GM12878 (cell line): Measurements from ENCODE around the gene CCDC17. TPM values are rescaled to one million over a fixed set of nuclear protein-coding genes. Genes with fewer than 3 reads are reported as not detected.

Source experiments
- ATAC-seq: fragments of 200-7000 bp; cut with Tn5 transposase; 3 replicates; pipeline ENCODE4 v1.9.1; 2020; ENCODE audit warnings: mild to moderate bottlenecking, moderate library complexity
- BruUV-seq: library from RNA; stranded (reverse); fragments of 400-500 nt; replicated peaks from 2 replicates; lab custom pipeline; 2021; lab: Mats Ljungman, UMichigan
- CTCF ChIA-PET: fragments of 300-600 bp; sonication (Branson Sonifier 250); formaldehyde crosslinking; extraction: SDS; loops from one replicate; lab custom pipeline; 2021; ENCODE audit warnings: inconsistent platforms; lab: Yijun Ruan, JAX
- POLR2A ChIA-PET: fragments of 350-600 bp; formaldehyde crosslinking; extraction: SDS; loops from one replicate; lab custom pipeline; 2021; ENCODE audit warnings: inconsistent platforms; lab: Charles Lee
- RAD21 ChIA-PET: fragments of 300-600 bp; sonication (Branson Sonifier 250); formaldehyde crosslinking; loops from one replicate; lab custom pipeline; 2023; ENCODE audit warnings: antibody characterized with exemption; ENCODE audit not compliant: unreplicated experiment; lab: Charles Lee
- SMC1A ChIA-PET: fragments of 300-600 bp; sonication (Branson Sonifier 250); formaldehyde crosslinking; loops from one replicate; lab custom pipeline; 2023; ENCODE audit not compliant: unreplicated experiment, uncharacterized antibody; lab: Charles Lee
- DNase-seq: peaks from one replicate; pipeline ENCODE4 v3.0.0-alpha.2; 2011; ENCODE audit warnings: low read depth, low spot score
- FAIRE-seq: peaks from 3 replicates; lab custom pipeline; 2011; peaks lifted over from hg19 to GRCh38; lab: Jason Lieb, UNC
- H2AFZ ChIP-seq: 2 replicates; pipeline ENCODE4 v1.6.0; 2011; ENCODE audit warnings: low read depth, low read length, control low read depth; ENCODE audit not compliant: control insufficient read depth
- H3K27ac ChIP-seq: 2 replicates; pipeline ENCODE4 v1.5.1; 2011; ENCODE audit warnings: control low read depth; ENCODE audit not compliant: control insufficient read depth, insufficient read depth
- H3K27me3 ChIP-seq, 2 experiments: replicated peaks in 1 of 2; 2 replicates each; pipeline versions ENCODE4 v1.6.0 to v1.6.1; 2011; ENCODE audit warnings: low read length in 1 of 2; ENCODE audit not compliant: control insufficient read depth in 2 of 2, insufficient read depth in 2 of 2
- H3K36me3 ChIP-seq, 2 experiments: 2 replicates each; pipeline ENCODE4 v1.5.1; 2011; ENCODE audit warnings: low read length in 1 of 2; ENCODE audit not compliant: control insufficient read depth in 2 of 2, insufficient read depth in 2 of 2
- H3K4me1 ChIP-seq: 2 replicates; pipeline ENCODE4 v1.6.1; 2011; ENCODE audit warnings: mild to moderate bottlenecking, low read length, moderate library complexity, mixed read lengths; ENCODE audit not compliant: control insufficient read depth, insufficient read depth
- H3K4me2 ChIP-seq: 2 replicates; pipeline ENCODE4 v1.6.0; 2011; ENCODE audit warnings: control low read depth; ENCODE audit not compliant: control insufficient read depth, insufficient read depth
- H3K4me3 ChIP-seq: fragments of 200-600 bp; sonication (generic); 2 replicates; pipeline ENCODE4 v1.5.1; 2016
- H3K79me2 ChIP-seq: 2 replicates; pipeline ENCODE4 v1.6.0; 2011; ENCODE audit warnings: low read length; ENCODE audit not compliant: control insufficient read depth, insufficient read depth
- H3K9ac ChIP-seq: 2 replicates; pipeline ENCODE4 v1.8.0; 2011; ENCODE audit warnings: low read length, control low read depth, mixed read lengths; ENCODE audit not compliant: control insufficient read depth, insufficient read depth
- H3K9me3 ChIP-seq: replicated peaks from 3 replicates; pipeline ENCODE4 v1.5.1; 2011; ENCODE audit warnings: mild to moderate bottlenecking, low read length; ENCODE audit not compliant: control insufficient read depth, insufficient read depth
- H4K20me1 ChIP-seq: 2 replicates; pipeline ENCODE4 v1.6.0; 2011; ENCODE audit not compliant: control insufficient read depth, insufficient read depth
- BMI1 ChIP-seq: fragments of 450-650 bp; IDR thresholded peaks from 2 replicates; pipeline ENCODE4 v1.6.1; 2016; ENCODE audit warnings: mild to moderate bottlenecking, moderate library complexity, borderline replicate concordance
- E4F1 ChIP-seq: fragments of 450-650 bp; IDR thresholded peaks from 2 replicates; pipeline ENCODE4 v1.6.1; 2018; ENCODE audit warnings: borderline replicate concordance, mild to moderate bottlenecking; ENCODE audit not compliant: partially characterized antibody
- POLR2A ChIP-seq: IDR thresholded peaks from 2 replicates; pipeline ENCODE4 v1.6.1; 2011; ENCODE audit warnings: low read depth, mild to moderate bottlenecking, low read length
- POLR2AphosphoS5 ChIP-seq: IDR thresholded peaks from 2 replicates; pipeline ENCODE4 v1.6.1; 2011; ENCODE audit warnings: mild to moderate bottlenecking, low read length, inconsistent platforms
- WGBS: methylation state at CpG from one replicate; pipeline ENCODE4 v1.1.6; 2016; ENCODE audit warnings: low lambda C conversion rate; ENCODE audit not compliant: insufficient replicate concordance, insufficient coverage; ENCODE audit errors: missing lambda C conversion rate; 5-methylcytosine and 5-hydroxymethylcytosine counted together
- in situ Hi-C: fragments of 300-500 bp; cut with MboI; formaldehyde crosslinking; loops from 9 replicates; pipeline ENCODE4 v1.14.3; 2018; ENCODE audit warnings: mixed read lengths
- intact Hi-C: fragments of 100-400 bp; cut with micrococcal nuclease; formaldehyde crosslinking; loops from one replicate; pipeline ENCODE4 v1.14.2; 2022; ENCODE audit not compliant: unreplicated experiment
- polyA plus RNA-seq, 11 experiments: library from polyadenylated mRNA; depleted of rRNA in 4 of 11; unstranded in 6 of 11; stranded (reverse) in 5 of 11; fragments of >200 nt; fragmentation: Nextera tagmentation in 4 of 11; fragmentation: Illumina TruSeq in 1 of 11; extraction: Ambion mirVana in 4 of 11; extraction: Trizol in 1 of 11; gene quantifications; 1 replicate in 1 of 11; 2 replicates in 10 of 11; pipeline versions ENCODE4 v1.2.1 to v1.2.3, GENCODE V29; 2011 to 2016; ENCODE audit warnings: inconsistent platforms in 2 of 11, missing spikeins in 2 of 11, low read depth in 1 of 11
- total RNA-seq, 4 experiments: library from RNA; depleted of rRNA in 3 of 4; stranded (reverse); fragments of >200 nt in 3 of 4; fragmentation: Illumina TruSeq in 1 of 4; extraction: Trizol in 1 of 4; gene quantifications; 2 replicates each; pipeline versions ENCODE4 v1.2.1 to v1.2.3, GENCODE V29; 2013 to 2021

CCDC17 gene
- total and polyA plus RNA-seq, 10 of the 15 experiments (the other 5 are each of a cell fraction or from before 2014, with no cell fraction given), result 0.15 to 1.9 (median 0.69) TPM

GRCh38 chr1:45612941-45613579 lies 10.8 kb downstream of the CCDC17 start:
- H3K4me2 ChIP-seq, result no peak overlapping the region
- TF ChIP-seq POLR2AphosphoS5 (peak; percentile 36; the same call in 1 of the 2 replicates), BMI1 (no peak)
- TF ChIP-seq, all 136 proteins: peak for 1
- SMC1A ChIA-PET, result interaction anchor here (1.1 to 1.5 kb wide), 2 partner anchors 22 to 66 kb away, joined by 3 to 4 read pairs; no protein-coding TSS in a partner anchor
- H3K27ac ChIP-seq, result no peak overlapping the region
- H3K36me3 ChIP-seq, result peaks cover 22 to 59% of the 10 kb centered on the region in 2 experiments
- H3K9ac ChIP-seq, result no peak overlapping the region
- H3K79me2 ChIP-seq, result no peaks in the 10 kb centered on the region
- H3K4me3 ChIP-seq, result no peak overlapping the region
- in situ Hi-C loops (no loop called here), intact Hi-C loops (no loop called here)
- FAIRE-seq, result no peak
- RAD21 ChIA-PET, result no interaction called here
- no peak overlapping the region for H2AFZ ChIP-seq
- no peak; the same call in 2 of the 3 replicates for ATAC-seq
- WGBS, result 98% methylated on average over 8 of the region's 8 CpGs
- H4K20me1 ChIP-seq, result no peaks in the 10 kb centered on the region; the same call in 1 of the 2 replicates
- BruUV-seq, result no TSS peak
- H3K9me3 ChIP-seq, result no peaks in the 10 kb centered on the region
- CTCF ChIA-PET, result interaction anchor here (0.6 to 1.2 kb wide), 2 partner anchors 11 to 15 kb away, joined by 4 read pairs; no protein-coding TSS in a partner anchor
- no peaks in the 10 kb centered on the region for H3K27me3 ChIP-seq
- peaks cover 10% of the 10 kb centered on the region for H3K4me1 ChIP-seq
- POLR2A ChIA-PET, result interaction anchor here (1.2 kb wide), 1 partner anchor 20 kb away, joined by 5 read pairs; no protein-coding TSS in a partner anchor
- DNase-seq, result no peak

DNA sequence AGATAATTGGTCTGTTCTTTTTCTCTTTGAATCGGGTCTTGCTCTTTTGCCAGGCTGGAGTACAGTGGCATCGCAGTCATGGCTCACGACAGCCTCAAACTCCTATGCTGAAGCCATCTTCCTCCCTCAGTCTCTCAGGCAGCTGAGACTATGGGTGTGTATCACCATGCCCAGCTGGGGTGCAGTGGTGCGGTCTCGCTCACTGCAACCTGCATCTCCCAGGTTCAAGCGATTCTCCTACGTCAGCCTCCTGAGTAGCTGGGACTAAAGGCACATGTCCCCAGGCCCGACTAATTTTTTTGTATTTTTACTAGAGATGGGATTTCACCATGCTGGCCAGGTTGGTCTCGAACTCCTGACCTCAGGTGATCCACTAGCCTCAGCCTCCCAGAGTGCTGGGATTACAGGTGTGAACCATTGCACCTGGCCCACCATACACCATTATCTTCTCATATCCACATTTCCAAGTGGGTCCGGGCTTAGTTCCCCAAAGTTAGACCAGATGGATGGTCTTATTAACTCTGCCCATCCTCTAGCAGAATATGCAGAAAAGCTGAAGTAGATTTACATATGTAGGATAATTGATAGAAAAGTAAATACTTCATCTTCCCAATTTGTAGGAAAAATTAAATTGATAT lies 13.1 kb downstream of the CCDC17 start:
- H3K4me3 ChIP-seq, result no peak overlapping the region
- intact Hi-C loops, result no loop called here
- DNase-seq (no peak), ATAC-seq (no peak), FAIRE-seq (no peak)
- 95% methylated on average over 10 of the region's 10 CpGs for WGBS
- H3K36me3 ChIP-seq, result peaks cover 15 to 49% of the 10 kb centered on the region in 2 experiments; a peak in 3 of 4 replicates
- H4K20me1 ChIP-seq, result no peaks in the 10 kb centered on the region
- no peaks in the 10 kb centered on the region for H3K27me3 ChIP-seq
- no peak overlapping the region for H3K27ac ChIP-seq
- H3K4me2 ChIP-seq, result no peak overlapping the region
- in situ Hi-C loops, result no loop called here
- H3K9me3 ChIP-seq, result no peaks in the 10 kb centered on the region
- no TSS peak for BruUV-seq
- RAD21 ChIA-PET, result no interaction called here
- peaks cover 15% of the 10 kb centered on the region for H3K4me1 ChIP-seq
- H2AFZ ChIP-seq, result no peak overlapping the region
- no peak overlapping the region for H3K9ac ChIP-seq
- POLR2A ChIA-PET, result no interaction called here
- SMC1A ChIA-PET, result no interaction called here
- H3K79me2 ChIP-seq, result no peaks in the 10 kb centered on the region
- TF ChIP-seq E4F1, result no peak
- peak; percentile 75; the same call in 1 of the 2 replicates for TF ChIP-seq POLR2AphosphoS5
- TF ChIP-seq POLR2A, result peak; percentile 52
- CTCF ChIA-PET, result no interaction called here
